Measurements from ENCODE around the gene SLC22A6.

The SLC22A6 gene

GRCh38 chr11:62984451-62984991, at the start of gene SLC22A6:
SLC22A6 (minus strand) TSS chr11:62984967; CDS start chr11:62984690, 277 bp downstream.
- no peak for DNase-seq

- DNase-seq = no peak
These were observed 47.7 kb upstream of the SLC22A6 start for GRCh38 chr11:63032457-63032856.

GRCh38 chr11:63023841-63024648, 39.3 kb upstream of the SLC22A6 start:
- peak; percentile 59 for DNase-seq

- DNase-seq = no peak
These were observed 38.6 kb upstream of the SLC22A6 start for GRCh38 chr11:63023222-63023814.

- no peak for DNase-seq
These were observed 37.7 kb upstream of the SLC22A6 start for GRCh38 chr11:63022441-63022840.

- DNase-seq = no peak
These were observed 36.0 kb upstream of the SLC22A6 start for GRCh38 chr11:63020671-63021291.

- no peak for DNase-seq
These were observed 34.7 kb upstream of the SLC22A6 start for GRCh38 chr11:63019506-63019905.

GRCh38 chr11:63017306-63017974, 32.7 kb upstream of the SLC22A6 start:
- peak; percentile 4 for DNase-seq

- DNase-seq = no peak
These were observed 30.9 kb upstream of the SLC22A6 start, which contains the start of gene SLC22A8 for GRCh38 chr11:63015521-63016215. SLC22A8 (minus strand) TSS chr11:63015841; CDS start chr11:63014958, 883 bp downstream.

GRCh38 chr11:63014408-63015055, 29.8 kb upstream of the SLC22A6 start:
- DNase-seq = no peak

- DNase-seq = no peak
These were observed 28.1 kb upstream of the SLC22A6 start for GRCh38 chr11:63012839-63013238.

- no peak for DNase-seq
These were observed 27.7 kb upstream of the SLC22A6 start for GRCh38 chr11:63012430-63012829.

- DNase-seq = no peak
These were observed 26.2 kb upstream of the SLC22A6 start for GRCh38 chr11:63010934-63011439.

GRCh38 chr11:63007920-63008319, 23.2 kb upstream of the SLC22A6 start:
- no peak for DNase-seq

- no peak for DNase-seq
These were observed 16.7 kb upstream of the SLC22A6 start for GRCh38 chr11:63001456-63001855.

GRCh38 chr11:62999649-63000048, 14.9 kb upstream of the SLC22A6 start:
- no peak for DNase-seq

- DNase-seq = no peak
These were observed 14.4 kb upstream of the SLC22A6 start for GRCh38 chr11:62999156-62999555.

GRCh38 chr11:62996271-62996670, 11.5 kb upstream of the SLC22A6 start:
- no peak for DNase-seq

- DNase-seq = no peak
These were observed 10.0 kb upstream of the SLC22A6 start for GRCh38 chr11:62994775-62995174.

- DNase-seq = no peak
These were observed 3.5 kb upstream of the SLC22A6 start for GRCh38 chr11:62988276-62988675.

GRCh38 chr11:62985041-62985750, 429 bp upstream of the SLC22A6 start:
- no peak for DNase-seq

All from NCI-H1694 (cell line).